22Rv1 (cell line): ENCODE data around the gene CASP2.

Experiments used
- ZFX ChIP-seq: fragments of 450-650 bp; IDR thresholded peaks from 2 replicates; pipeline ENCODE4 v1.6.1; 2017; ENCODE audit warnings: antibody characterized with exemption, borderline replicate concordance
- TF ChIP-seq, protein P1 (sequence below): fragments of 450-650 bp; IDR thresholded peaks from 2 replicates; pipeline ENCODE4 v1.5.1; 2017; ENCODE audit warnings: mild to moderate bottlenecking

DNA sequence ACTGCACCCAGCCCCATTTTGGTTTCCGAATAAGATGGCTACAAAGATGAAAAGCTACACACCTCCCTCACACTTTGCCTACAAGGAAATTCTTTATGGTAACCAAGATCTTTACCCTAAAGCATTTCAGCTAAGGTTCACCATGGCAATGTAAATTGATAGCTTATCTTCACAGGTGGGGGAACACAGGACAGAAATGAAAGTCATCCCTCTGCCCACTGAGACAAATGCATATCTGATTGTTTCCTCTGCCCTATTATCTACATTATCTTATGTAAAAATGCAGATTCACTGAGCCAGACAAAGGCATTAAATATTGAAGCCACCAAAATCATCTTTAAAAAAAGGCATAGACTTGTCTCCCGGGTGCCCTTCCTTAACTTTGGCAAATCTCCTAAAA is 6.6 kb upstream of the CASP2 start:
- TF ChIP-seq, protein P1, sequence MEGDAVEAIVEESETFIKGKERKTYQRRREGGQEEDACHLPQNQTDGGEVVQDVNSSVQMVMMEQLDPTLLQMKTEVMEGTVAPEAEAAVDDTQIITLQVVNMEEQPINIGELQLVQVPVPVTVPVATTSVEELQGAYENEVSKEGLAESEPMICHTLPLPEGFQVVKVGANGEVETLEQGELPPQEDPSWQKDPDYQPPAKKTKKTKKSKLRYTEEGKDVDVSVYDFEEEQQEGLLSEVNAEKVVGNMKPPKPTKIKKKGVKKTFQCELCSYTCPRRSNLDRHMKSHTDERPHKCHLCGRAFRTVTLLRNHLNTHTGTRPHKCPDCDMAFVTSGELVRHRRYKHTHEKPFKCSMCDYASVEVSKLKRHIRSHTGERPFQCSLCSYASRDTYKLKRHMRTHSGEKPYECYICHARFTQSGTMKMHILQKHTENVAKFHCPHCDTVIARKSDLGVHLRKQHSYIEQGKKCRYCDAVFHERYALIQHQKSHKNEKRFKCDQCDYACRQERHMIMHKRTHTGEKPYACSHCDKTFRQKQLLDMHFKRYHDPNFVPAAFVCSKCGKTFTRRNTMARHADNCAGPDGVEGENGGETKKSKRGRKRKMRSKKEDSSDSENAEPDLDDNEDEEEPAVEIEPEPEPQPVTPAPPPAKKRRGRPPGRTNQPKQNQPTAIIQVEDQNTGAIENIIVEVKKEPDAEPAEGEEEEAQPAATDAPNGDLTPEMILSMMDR, result no peak
- no peak for TF ChIP-seq ZFX
